SIG-M5 treated with dmso at 0.1 percent for 504 hours (cell line): ENCODE measurements around the gene UGT1A10.
"Not testable (repeated sequence)": the region's sequence is repeated elsewhere in the genome, so short reads cannot be mapped to it uniquely, and the experiment has no call there.

ENCODE experiments used
- DNase-seq: peaks from one replicate; lab custom pipeline; 2025; ENCODE audit not compliant: unreplicated experiment; lab: John Stamatoyannopoulos, UW

The UGT1A10 gene

GRCh38 chr2:233655043-233655442, 18.8 kb downstream of the UGT1A10 start:
- no peak for DNase-seq

GRCh38 chr2:233655943-233656342, 19.7 kb downstream of the UGT1A10 start:
- not testable (repeated sequence) for DNase-seq

DNA sequence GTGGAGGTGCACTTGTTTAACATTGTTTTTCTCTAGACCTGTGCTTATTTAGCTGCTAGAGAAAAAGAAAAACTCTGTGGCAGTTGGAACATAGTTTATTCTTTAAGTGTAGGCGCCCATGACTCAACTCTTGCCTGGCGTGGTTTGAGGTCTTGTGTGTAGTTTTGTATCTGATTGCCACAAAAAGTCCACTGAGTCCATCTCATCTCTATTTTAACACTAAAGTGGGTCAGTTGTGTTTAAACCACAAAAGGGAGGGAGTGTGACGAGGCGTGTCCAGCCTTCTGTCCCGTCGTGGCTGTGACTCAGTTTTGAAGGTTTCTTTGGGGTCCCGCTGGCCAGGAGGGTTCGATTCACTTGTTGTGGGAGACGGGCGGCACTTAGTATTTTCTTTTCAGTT, 20.2 kb downstream of the UGT1A10 start:
- DNase-seq: no peak

DNA sequence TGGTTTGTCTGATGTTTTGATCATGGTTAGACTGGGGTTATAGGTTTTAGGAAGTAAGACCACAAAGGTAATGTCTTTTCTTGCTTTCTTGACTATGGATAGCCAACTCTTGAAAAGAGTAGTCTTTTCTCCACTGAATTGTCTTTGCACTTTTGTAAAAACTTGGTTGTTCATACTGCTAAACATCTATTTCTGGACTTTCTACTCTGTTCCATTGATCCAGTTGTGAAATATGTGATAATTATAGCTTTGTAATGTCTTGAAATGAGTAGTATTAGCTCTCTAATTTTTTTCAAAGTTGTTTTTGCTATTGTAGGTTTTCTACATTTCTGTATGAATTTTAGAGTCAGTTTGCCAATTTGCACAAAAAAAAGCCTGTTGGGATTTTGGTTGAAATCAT, 22.4 kb downstream of the UGT1A10 start:
- no peak for DNase-seq

DNA sequence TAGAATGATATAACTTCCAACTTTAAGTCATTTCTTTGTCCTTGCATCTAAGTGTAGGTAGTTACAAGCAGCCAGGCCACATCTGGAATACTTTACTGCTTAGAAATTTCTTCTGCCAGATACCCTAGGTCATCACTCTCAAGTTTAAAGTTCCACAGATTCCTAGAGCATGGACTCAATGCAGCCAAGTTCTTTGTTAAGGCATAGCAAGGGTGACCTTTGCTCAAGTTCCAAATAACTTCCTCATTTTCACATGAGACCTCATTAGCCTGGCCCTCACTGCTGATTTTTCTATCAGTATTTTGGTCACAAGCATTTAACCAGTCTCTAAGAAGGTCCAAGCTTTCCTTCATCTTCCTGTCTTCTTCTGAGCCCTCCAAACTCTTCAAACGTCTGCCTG, 27.7 kb downstream of the UGT1A10 start:
- DNase-seq: no peak

DNA sequence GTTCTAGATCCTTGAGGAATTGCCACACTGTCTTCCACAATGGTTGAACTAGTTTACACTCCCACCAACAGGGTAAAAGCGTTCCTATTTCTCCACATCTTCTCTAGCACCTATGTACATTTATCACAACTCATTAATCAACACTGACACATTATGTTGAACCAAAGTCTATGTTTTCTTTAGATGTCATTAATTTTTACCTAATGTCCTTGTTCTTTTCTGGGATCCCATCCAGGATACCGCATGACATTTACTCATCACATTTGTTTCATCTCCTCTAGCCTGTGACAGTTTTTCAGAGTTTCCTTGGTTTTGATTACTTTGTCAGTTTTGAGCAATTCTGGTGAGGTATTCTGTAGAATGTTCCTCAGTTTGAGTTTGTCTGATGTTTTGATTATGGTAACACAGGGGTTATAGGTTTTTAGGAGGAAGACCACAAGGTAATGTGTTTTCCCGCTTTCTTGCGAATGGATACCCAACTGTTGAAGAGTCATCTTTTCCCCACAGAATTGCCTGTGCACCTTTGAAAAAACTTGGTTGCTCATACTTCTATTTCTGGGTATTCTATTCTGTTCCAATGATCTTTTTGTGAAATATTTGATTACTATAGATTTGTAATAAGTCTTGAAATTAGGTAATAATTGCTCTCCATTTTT, 32.5 kb downstream of the UGT1A10 start:
- no peak for DNase-seq

GRCh38 chr2:233671290-233672161, 35.3 kb downstream of the UGT1A10 start, which contains the start of gene UGT1A9:
Gene UGT1A9 (plus strand): TSS chr2:233671898. CDS start chr2:233671935, 37 bp downstream.
- no peak for DNase-seq

DNA sequence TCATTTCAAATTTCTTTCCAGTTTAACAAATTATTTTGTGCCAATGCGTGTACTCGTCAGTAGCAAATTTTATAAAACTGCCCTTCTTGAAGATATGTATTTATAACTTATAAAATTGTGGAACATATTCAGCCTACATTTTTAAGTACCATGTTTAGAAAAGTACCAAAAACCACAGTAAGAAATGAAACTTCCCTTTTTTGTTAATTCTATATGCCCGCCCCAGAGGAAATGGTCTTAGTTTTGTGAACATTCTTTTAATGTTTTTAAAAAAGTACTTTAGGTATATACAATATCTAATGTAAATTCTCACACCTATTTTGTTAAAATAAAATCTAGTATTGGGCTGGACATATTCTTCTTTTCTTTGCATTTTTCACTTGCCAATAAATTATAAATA, 36.6 kb downstream of the UGT1A10 start:
- DNase-seq: no peak

DNA sequence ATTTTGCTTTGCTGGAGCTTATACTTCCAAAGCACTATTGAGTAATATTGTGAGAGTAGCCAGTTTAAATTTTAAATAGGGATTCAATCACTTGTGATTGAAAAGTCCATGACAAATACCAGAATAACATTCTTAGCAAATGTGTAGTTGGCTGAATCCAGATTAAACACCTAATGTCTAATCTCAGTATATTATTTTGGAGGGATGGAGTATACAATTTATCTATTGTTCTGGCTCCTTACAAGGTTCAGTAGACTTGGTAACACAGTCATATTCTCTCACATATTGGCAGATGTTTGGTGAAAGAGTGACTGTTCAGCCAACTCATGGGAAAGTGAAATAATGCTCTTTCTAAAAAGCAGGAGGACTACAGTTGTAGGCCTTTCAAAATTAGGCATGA, 37.6 kb downstream of the UGT1A10 start:
- no peak for DNase-seq

DNA sequence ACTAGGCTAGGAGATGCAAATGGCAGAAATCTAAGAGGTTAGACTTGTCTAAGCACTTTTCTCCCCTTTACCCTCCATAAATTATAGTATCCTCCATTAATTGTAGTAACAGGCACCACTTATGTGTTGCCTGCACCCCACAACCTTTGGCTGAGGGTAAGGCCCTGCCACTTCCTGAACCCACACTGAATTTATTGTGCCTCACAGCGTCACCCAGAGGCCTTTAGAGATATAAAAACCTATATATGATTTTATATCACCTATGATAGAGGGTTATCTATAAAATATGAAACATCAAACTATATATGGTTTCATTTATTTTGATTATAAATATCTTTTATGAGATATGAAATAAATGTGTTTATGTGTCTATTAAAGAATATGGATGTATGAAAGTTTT, 38.1 kb downstream of the UGT1A10 start:
- no peak for DNase-seq

DNA sequence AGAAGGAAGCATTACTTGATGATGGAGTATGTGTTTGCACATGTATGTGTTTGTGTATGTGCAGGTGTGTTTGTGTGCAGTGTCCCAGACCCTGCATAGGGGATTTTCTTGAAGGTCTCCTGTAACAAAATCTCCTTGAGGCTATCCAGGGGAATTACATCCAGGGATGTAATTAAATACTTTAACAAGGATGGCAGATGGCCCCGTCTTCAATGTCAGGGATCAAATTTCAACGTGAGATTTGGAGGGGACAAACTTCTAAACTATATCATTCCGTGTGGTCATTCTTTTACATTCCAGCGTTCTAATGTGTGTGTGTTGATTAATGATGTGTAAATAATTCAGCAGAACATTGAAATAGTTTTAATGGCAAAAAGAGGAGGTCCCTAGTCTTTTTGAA, 38.7 kb downstream of the UGT1A10 start:
- no peak for DNase-seq

DNA sequence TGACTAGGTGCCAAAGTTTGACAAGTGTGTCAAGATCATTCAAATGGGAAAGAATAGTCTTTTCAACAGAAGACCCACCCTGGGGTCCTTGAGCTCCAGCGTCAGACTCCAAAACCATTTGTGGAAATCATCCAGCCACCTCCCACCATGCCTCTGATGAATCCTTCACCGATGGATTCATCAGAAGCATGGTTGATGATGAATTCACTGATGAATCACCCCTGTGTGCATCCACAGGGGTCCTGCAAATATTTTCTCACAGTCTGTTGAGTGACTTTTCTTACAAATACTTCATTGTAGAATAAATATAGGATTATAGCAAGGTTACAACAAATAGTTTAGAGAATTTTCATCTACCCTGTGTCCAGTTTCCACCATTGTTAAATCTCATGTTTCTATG, 39.8 kb downstream of the UGT1A10 start:
- no peak for DNase-seq

GRCh38 chr2:233679196-233679595, 42.9 kb downstream of the UGT1A10 start:
- DNase-seq: no peak

GRCh38 chr2:233680361-233681045, 44.3 kb downstream of the UGT1A10 start:
- no peak for DNase-seq

DNA sequence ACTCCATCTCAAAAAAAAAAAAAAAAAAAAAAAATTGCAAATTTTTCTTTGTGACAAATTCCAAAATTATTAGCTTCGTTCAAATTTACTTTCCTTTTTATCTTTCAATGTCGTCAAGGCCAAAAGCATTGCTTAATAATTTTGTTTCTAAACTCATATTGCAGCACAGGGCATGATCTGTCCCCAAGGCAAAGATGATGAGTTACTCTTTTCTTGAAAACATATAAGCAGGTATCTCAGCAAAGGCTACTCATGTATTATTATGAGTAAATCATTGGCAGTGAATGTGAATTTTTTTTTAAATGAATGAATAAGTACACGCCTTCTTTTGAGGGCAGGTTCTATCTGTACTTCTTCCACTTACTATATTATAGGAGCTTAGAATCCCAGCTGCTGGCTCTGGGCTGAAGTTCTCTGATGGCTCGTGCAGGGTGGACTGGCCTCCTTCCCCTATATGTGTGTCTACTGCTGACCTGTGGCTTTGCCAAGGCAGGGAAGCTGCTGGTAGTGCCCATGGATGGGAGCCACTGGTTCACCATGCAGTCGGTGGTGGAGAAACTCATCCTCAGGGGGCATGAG, 45.4 kb downstream of the UGT1A10 start, which contains the start of gene UGT1A7:
UGT1A7 (plus strand) TSS at position 381 of the 579 bp plus-strand sequence; CDS start at position 418, 37 bp downstream.
- DNase-seq: no peak

DNA sequence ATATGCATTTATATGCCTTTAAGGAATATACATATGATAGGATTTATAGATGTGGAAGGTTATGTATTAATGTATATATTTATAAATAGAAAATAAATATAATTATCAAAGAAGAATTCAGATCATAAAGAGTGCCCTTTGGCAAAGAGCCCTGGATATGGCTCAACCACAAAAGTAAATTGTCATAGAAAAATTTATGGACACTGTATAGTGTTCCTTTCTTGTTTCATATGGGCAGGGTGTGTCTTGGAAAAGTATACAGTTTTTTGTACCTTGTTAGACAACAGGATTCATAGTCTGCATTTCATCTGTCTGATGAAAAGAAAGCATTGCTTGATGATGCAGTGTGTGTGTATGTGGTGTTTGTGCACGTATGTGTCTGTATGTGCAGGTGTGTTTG, 48.4 kb downstream of the UGT1A10 start:
- no peak for DNase-seq

- DNase-seq: no peak
Measured at GRCh38 chr2:233686928-233687327, 50.7 kb downstream of the UGT1A10 start.

- DNase-seq: no peak
Measured at GRCh38 chr2:233688341-233688740, 52.1 kb downstream of the UGT1A10 start.

- no peak for DNase-seq
Measured at GRCh38 chr2:233689031-233689430, 52.8 kb downstream of the UGT1A10 start.

DNA sequence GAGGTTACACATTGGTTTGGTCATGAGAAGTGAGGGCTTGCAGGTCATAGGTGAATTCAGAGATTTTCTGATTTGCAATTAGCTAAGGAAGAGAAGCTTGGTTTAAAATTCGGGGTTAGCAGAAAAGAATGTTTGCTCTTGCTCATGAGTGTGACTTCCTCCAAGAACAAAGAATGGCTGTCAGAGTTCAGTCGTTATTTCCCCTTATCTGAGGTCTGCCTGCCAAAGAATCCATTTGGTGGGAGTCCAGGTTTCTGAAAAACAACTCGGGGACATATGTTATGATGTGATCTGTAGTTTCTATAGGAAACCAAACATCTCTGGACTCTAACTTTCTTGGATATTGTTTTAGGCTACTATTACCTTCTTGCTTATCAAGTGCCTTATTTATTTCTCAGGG, 53.3 kb downstream of the UGT1A10 start:
- DNase-seq: no peak

GRCh38 chr2:233690444-233690843, 54.2 kb downstream of the UGT1A10 start:
- no peak for DNase-seq
